NOMO-1 treated with DMSO at 0.1 percent for 48 hours (cell line): ENCODE measurements around the gene TRIM14.
A peak's percentile ranks its signal among the peaks of the same experiment; 100 is the strongest.
"Not testable (repeated sequence)": the region's sequence is repeated elsewhere in the genome, so short reads cannot be mapped to it uniquely, and the experiment has no call there.

Experiments
- DNase-seq: peaks from one replicate; lab custom pipeline; 2025; ENCODE audit not compliant: unreplicated experiment; lab: John Stamatoyannopoulos, UW

Gene TRIM14

DNA sequence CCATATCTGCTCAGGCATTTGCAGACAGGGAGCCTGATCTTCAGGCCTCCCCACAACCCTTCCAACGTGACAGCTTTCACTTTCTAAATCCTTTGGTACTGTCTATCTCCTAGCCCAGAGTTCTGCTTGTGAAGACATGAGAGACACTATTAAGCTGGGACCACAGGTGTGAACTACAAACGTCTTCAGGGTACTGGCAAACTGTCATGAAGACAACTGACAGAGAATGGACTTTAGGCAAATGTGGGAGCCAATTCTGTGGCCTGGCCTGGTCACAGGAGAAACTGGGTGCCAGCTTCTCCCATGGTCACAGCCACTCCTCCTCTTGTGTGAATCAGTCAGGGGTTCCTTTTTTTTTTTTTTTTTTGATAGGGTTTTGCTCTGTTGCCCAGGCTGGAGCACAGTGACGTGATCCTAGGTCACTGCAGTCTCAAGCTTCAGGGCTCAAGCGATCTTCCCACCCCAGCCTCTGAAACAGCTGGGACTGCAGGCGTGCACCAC is 10.4 kb downstream of the TRIM14 start:
- DNase-seq: peak; percentile 66

DNA sequence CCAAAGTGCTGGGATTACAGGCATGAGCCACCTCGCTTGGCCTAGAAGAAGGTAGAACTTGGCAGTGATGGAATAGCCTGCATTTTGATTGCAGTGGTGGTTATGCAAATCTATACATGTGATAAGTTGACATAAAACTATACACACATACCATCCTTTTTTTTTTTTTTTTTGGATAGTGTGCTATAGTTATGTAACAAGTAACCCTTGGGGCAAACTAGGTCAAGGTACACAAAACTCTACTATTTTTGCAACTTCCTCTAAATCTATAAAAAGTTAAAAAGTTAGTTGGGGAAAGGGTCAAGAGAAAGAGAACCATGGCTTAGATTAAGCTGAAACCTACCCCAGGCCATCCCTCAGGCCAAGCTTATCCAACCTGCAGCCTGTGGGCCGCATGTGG is 11.1 kb downstream of the TRIM14 start:
- peak; percentile 74 for DNase-seq

DNA sequence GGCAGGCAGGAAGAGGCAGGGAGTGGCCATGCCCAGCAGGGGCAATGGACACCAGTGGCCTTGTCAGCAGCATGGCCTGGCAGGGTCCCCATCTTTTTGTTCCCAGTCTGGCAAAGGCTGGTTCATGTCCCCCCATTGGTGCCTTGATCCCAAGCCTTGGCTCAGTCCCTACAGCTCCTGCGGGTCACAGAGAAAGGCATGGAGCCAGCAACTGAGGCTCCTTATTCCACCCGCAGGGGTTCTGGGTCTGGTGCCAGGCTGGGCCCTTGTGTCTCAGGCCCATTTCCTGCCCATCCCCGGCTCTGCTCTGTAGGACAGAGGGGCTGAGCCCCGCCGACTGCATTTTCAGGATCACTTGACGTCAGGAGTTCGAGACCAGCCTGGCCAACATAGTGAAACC is 14.0 kb downstream of the TRIM14 start:
- no peak for DNase-seq

DNA sequence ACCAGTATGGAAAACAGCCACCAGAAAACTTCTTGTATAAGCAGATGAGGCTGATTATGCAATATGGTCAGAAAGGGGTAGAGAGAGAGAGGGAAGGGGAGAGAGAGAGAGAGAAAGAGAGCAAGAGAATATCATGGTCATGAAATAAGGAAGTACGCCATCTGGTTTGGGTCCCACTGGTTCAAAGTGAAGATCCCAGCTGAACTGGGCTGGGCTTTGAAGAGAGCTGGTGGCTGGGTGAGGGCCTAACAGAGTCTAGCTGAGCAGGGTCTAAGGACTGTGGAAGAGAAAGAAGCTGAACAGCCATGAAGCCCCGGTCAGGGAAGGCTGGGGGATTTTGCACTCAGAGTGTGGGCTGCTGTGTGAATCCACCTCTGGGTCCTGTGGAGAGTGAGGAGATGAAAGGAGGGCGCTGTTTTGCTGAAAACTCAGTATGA is 14.6 kb downstream of the TRIM14 start:
- DNase-seq: peak; percentile 92

DNA sequence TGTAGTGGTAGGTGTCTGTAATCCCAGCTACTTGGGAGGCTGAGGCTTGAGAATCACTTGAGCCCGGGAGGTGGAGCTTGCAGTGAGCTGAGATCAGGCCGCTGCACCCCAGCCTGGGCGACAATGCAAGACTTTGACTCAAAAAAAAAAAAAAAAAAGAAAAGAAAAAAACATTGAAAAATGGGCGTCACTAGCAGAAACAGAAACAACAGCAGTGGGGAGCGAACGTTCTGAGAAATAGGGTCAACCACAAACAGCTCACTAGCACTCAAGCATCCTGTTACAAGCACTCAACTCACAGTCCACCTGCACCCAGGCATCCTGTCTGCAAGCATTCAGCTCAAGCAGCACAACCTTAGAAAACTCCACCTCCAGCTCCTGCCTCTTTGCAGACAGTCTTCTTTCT is 17.2 kb downstream of the TRIM14 start:
- no peak for DNase-seq

DNA sequence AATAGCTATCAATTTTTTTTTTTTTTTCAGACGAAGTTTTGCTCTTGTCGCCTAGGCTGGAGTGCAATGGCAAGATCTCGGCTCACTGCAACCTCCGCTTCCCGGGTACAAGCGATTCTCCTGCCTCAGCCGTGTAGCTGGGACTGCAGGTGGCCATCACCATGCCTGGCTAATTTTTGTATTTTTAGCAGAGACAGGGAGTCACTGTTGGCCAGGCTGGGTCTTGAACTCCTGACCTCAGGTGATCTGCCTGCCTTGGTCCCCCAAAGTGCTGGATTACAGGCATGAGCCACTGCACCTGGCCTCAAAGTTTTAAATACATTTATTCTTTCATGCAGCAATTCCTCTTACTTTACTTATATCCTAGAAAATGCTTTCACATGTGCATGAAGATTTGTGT is 17.6 kb downstream of the TRIM14 start:
- DNase-seq: no peak

DNA sequence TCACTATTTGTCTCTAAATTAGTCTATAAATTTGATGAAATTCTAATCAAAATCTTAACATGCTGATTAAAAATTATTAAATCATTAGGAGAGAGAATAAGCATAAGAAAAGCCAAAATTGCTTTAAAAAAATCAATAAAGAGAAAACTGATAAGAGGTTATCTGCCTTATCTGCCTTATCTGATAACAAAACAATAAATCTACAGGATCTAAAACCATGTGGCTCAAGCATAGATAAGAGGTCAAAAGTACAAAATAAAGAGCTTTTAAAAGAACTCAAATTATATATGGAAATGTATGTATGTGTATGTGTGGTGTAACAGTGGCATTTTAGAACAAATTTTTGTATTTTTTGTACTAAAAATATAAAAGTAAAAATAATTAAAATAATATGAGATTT is 18.6 kb downstream of the TRIM14 start:
- DNase-seq: no peak

DNA sequence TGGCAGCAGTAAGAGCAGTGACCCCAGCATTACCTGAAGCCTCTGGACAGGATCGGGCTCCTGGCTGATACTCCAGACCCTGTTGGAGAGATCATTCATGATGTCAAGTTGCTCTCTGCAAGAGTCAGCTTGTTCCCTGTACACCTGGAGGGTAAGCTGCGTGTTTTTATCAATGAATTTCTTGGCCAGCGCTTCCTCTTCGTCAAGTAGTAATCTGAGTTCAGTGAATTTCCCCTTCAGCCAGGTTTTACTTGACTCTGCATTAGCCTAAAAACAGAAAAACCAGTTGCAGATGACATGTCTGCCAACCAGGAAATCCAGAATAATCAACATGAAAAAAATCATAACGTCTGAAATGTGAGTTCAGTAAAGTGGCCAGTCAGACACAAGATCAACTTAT is 19.1 kb downstream of the TRIM14 start:
- DNase-seq: no peak

DNA sequence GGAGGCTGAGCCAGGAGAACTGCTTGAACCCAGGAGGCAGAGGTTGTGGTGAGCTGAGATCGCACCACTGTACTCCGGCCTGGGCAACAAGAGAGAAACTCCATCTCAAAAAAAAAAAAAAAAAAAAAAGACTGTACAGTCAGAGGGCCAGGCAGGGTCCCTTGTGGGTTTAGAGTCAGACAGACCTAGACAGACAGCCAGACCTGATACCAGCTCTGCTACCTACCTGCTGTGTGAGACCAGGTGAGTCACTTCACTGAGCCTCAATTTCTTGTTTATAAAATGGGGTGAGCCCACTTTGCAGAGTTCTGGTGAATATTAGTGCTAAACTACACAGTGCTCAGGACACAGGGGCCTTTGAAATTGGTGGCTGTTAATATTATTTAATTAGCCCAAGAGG is 19.7 kb downstream of the TRIM14 start:
- DNase-seq: no peak

DNA sequence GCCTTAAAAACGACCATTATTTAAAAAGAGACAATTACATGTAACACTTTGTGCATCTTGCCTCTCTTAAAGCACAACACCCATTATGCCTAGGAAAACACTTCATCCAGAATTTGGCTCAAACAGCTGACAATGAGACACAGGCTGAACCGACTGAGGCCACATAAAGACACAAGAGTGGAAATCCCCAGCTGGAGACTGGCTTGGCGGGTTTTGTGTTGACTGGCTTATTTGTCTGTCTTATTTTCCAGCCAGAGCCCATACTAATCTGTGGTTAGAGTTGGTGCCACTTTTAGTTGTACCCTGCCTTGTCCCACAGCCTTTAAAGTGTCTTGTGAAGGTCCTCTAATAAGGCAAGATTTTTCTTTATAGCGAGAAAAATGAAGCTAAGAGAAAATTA is 21.2 kb downstream of the TRIM14 start:
- DNase-seq: no peak

DNA sequence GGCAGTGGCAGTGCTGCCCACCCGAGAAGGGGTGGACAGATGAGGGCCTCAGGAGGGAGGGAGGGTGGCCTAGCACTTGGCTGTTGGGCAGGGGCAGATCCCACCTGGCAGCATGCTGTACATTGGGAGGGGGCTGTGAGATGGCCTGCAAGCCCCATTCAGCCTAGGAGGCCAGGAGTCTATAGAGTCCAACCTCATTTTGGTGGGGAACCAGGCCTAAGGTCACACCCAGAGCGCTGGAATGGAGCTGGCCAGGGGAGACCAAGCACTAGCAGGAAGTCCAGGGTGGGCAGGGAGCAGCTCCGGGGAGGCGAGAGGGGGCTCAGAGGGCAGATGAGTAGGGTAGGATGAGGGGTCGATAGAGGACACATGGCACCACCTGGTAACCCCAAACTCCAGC is 22.9 kb downstream of the TRIM14 start:
- no peak for DNase-seq

DNA sequence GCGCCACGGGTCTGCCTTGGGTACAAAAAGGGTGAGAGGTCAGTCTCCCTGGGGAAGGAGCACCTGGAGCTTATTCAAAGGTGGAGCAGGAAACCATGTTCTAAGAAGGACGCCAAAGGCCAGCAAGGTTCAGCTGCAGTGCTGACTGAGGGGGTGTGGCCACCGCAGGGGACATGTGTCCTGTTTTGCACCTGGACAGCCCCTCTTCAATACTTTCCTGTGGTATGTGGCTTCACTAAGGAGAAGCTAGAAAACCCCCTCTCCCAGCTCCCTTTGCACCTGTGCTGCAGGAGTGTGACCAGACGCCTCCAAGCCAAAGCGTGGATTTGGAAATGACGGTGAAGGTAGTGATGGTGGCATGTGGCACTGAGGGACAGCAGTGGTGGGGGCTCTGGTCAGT is 23.6 kb downstream of the TRIM14 start:
- DNase-seq: no peak

DNA sequence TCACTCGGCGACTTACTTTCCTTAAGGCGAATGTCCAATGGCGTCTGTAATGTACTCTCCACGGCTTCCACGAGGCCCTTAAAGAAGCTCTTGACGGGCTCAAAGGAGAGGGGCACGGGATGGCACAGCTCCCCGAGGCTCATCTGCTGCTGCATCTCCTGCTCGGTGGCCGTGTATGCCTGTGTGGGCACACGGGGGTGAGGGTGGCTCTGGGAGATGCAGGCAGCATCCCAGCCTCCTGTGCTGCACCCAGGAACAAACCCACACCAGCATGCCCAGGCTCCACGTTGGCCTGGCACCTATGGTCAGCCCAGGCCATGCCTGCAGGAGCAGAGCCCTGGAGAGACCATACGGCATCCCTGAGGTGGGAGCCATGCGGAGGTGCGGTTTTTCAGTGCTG is 24.2 kb downstream of the TRIM14 start:
- no peak for DNase-seq

DNA sequence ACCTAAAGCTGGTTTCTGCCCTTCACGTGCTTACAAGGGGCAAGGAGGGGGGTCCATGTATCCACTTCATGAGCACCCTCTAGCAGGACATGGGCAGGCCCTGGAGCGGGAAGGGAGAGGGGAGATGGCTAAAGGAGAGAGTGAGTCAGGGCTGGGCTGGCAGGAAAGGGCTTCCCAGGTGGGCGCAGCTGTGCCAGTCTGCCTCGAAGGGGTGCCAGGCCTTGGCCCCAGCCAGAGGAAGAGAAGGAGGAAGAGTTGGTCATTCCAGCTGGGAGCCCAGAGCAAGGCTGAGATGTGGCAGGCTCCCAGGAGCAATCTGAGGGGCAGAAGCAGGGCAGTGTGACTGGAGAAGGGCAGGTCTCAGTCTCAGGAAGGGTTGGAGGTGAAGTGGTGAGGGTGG is 24.7 kb downstream of the TRIM14 start:
- no peak for DNase-seq

DNA sequence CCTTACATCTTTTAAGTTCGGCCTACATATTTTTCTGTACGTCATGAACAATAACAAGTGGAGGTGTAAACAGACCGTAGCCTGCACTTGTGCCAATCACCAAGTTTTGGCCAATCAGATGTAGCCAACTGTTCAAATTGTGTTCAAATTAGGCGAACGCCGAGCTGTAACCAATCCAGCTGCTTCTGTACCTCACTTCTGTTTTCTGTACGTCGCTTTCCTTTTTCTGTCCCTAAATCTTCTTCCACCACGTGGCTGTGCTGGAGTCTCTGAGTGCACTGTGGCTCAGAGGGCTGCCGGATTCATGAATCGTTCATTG is 26.4 kb downstream of the TRIM14 start:
- DNase-seq: no peak

DNA sequence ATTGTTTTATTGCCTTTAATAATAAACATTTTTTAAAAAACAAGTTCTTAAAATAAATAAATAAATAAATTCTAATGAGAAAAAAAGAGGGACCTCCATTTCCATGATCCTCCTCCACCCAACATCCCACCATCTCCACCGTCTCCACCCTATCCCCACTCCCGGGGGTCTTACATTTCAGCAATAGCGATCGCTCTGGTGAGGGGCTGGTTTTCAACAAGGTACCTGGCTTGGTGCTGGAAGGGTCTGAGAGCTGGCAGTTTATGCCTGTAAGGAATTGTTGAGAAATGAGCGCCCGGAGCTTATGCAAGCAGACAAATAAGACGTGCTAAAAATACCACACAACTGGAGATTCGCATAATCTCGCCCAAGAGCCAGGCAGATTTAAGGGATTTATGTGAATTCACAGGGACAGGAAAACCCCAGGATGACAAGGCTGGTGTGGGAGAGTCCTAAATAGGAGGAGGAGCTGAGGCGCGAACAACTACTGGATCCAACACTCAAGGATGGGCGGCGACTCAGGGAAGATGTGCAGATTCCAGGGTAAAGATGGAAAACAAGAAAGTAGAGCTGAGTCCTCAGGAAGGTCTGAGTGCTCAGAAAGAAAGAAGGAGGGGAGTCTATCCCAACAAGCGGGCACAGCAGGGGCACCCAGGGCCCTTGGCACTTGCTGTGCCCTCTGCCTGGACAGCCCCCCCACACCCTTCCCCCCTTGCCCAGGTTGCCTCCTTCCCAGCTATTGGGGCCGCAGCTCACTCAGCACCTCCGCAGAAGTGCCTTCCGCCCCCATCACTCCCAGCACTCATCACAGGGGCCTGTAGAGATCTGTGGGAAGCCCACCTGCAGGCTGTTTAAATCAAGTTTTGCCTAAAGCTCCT is 27.0 kb downstream of the TRIM14 start:
- no peak for DNase-seq

DNA sequence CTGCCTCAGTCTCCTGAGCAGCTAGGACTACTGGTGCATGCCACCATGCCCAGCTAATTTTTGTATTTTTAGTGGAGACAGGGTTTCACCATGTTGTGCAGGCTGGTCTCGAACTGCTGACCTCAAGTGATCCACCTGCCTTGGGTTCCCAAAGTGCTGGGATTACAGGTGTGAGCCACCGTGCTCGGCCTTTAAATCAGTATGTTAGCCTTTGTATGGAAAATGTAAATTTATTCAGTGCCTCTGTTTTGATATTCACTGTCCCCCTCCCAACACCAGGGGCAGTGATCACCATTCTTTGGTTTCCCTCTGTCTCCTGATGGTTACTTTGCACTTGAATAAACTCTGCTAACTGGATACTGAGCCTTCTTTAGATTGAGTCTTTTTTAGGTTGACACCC is 28.3 kb downstream of the TRIM14 start:
- not testable (repeated sequence) for DNase-seq

DNA sequence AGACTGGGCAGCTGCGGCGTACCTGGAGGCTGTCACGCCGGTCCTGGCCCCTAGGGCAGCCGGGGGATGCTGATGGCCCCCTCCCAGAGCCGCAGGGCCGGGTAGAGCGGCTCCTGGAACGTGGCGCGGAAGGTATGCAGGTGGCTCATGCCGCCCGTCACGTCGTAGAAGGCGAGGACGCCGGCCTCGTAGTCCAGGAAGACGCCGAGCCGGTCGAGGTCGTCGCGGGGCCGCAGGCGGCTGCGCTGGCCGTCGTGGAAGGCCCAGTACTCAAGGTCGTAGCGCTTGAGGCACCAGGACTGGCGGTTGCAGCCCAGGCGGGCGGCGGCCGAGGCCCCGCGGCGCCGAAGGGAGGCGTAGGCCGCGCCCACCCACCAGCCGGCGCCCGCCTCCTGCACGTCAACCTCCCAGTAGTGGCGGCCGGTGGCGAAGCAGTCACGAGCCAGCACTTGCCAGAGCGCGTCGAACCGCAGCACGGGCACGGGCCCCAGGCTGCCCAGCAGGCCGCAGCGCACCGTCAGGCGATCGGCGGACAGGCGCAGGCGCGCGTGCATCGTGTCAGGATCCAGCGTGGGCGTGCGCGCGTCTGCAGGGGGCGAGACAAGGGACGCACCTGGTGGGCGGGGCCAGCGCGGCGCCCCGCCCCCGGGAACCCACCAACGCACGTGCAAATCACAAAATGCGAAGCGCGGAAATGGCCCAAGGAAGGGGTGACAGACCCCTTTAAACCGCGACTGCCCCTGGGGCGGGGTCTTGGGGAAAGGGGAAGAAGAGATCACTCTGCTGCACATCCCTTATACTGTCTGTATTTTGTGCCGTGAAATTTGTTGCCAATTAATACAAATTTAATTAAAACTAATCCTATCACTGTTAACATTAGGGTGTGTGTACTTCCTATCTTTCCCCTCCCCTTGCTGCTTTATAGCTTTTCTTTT is 31.3 kb downstream of the TRIM14 start:
- DNase-seq: no peak

DNA sequence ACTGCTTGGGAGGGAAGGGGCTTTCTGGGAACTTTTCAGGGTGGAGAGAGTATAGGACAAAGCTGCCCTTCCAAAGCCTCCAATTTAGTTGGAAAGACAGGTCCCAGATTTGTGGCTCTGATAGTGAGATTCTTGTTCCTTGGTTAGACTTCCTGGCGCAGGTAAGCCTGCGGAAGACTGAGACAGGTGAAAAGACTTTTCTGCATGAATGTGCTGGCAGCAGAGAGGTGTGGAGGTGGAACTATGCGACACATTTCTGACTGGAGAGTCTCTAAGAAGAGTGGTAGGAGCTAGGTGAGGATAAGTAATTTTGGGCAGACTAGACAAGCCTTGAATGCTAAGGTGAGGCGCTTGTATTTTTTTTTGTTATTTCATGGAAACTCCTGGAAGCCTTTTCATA is 32.6 kb downstream of the TRIM14 start:
- no peak for DNase-seq

DNA sequence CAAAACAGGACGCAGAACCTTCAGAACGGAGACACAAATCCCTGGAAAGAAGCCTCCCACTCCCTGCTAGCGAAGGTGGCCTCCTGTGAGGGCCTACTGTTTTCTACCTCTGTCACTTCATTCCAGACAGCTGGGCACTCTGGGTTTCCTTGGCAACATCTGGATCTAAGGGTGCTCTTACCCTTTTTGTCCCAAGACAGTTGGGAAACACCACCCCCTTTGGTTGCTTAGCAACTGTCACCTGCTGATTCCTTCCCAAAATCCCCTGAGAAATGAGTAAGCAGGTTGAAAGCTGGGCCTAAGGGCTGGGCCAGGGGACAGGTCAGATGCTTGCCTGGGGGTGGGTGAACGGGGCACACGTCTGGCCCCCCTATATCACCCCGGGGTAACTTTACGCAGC is 33.1 kb downstream of the TRIM14 start:
- DNase-seq: no peak

DNA sequence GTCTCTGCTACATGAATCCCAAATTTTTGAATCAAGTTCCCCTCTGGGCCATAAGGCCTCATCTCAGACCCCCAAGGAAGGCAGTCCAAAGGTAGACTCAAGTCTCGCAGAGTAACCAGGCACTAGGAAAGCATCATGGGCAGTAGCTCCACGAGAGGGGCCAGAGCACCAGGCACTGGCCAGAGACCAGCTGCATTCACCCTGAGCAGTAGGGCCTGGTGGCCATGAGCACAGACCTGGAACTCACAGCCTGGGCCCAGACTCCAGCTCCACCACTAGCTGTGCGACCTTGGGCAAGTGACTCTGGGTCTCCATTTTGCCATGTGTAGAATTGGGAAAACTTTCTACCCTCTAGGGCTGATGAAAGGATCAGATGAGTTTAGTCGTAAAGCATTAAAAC is 34.0 kb downstream of the TRIM14 start:
- no peak for DNase-seq

DNA sequence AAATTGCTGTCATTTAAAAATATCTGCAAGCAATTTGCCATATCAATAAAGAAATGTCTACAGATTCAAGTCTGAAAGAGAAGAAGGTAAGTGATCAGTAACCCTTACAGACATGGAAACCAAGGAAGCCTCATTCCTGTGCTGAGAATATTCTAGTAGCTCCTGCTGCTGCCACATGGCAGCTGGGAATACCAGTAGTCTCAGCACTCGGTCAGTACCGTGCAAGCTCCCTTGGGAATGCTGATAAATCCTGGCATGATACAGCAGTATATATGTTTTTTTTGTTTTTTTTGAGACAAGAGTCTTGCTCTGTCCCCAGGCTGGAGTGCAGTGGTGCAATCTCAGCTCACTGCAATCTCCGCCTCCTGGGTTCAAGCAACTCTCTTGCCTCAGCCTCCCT is 34.6 kb downstream of the TRIM14 start:
- no peak for DNase-seq
